ENCODE measurements around the gene TESPA1.

DNA sequence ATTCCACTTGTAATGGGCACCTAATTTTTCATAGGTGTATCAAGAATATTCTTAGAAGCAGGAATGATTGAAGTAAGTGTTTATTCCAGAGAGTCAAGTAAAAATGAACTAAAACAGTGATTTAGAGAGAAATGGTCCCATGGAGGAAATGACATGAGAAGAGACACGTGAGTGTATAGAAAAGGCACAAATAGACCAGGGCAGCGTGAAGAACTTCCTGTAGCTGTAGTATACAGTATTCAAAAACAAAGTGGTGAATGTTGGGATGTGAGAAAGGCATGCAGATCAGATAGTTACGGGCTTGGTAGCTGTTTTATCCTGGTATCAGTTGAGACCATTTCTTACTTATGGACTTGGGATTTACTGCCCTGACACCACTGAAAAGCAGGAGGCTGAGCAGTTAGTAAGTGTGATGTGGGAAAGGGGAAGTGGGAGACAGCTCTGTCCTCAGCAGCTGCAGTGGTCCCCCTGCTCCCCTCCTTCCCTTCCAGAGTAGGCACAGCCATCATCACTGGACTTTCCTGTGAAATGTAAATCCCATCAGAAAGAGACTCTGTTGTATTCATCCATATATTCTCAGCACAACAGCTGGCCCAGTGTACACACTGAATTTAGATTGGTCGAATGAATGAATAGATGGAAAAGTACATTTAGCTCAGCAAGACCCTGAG is 16.8 kb upstream of the TESPA1 start:
- TF ChIP-seq POLR2A (IDR thresholded peaks at IDR 0.05; ENCODE audit: low read depth, low read length) (no peak), POLR2AphosphoS5 (IDR thresholded peaks at IDR 0.05; ENCODE audit: low read depth, low read length) (no peak)
